Suprapubic skin (tissue), 4 donors: ENCODE results near the gene EGLN1.

Source experiments
- POLR2A ChIP-seq, 2 donors: fragments of 450-650 bp; IDR thresholded peaks; one replicate each; pipeline ENCODE4 v1.6.1; 2017; ENCODE audit warnings: antibody characterized with exemption in 2 of 2, mild to moderate bottlenecking in 2 of 2, moderate library complexity in 2 of 2
- POLR2AphosphoS5 ChIP-seq, 3 donors: sonication (generic); formaldehyde crosslinking; IDR thresholded peaks; one replicate each; pipeline ENCODE4 v1.6.1; 2017; ENCODE audit warnings: antibody characterized with exemption in 3 of 3
- TF ChIP-seq, protein P1 (sequence below), 2 donors: fragments of 200-600 bp in 1 of 2; fragments of 450-650 bp in 1 of 2; sonication (generic) in 1 of 2; IDR thresholded peaks; one replicate each; pipeline ENCODE4 v1.5.1; 2016 to 2019; ENCODE audit warnings: antibody characterized with exemption in 2 of 2, mild to moderate bottlenecking in 1 of 2, moderate library complexity in 1 of 2

DNA sequence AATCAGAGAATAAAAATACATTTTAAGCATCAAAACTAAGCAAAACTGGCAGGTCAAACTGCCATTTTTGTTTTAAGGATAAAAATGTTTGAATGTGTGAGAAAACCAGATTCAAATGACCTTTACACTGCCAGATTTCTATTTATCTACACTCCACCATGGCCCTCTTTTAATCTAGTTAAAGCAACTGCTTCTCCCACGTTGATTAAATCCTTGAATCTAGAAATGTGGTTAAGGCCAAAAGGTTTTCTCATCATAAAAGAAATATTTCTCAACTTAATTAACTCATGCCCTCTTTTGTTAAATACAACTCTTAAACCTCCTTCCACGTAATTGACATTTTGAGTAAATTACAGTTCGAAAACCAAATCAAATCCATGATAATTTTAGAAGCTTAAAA, 15.0 kb downstream of the EGLN1 start:
- TF ChIP-seq POLR2A (IDR thresholded peaks at IDR 0.05) (no peak), POLR2AphosphoS5 (IDR thresholded peaks at IDR 0.05) (no peak)
- TF ChIP-seq, protein P1, sequence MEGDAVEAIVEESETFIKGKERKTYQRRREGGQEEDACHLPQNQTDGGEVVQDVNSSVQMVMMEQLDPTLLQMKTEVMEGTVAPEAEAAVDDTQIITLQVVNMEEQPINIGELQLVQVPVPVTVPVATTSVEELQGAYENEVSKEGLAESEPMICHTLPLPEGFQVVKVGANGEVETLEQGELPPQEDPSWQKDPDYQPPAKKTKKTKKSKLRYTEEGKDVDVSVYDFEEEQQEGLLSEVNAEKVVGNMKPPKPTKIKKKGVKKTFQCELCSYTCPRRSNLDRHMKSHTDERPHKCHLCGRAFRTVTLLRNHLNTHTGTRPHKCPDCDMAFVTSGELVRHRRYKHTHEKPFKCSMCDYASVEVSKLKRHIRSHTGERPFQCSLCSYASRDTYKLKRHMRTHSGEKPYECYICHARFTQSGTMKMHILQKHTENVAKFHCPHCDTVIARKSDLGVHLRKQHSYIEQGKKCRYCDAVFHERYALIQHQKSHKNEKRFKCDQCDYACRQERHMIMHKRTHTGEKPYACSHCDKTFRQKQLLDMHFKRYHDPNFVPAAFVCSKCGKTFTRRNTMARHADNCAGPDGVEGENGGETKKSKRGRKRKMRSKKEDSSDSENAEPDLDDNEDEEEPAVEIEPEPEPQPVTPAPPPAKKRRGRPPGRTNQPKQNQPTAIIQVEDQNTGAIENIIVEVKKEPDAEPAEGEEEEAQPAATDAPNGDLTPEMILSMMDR (IDR thresholded peaks at IDR 0.05) = no peak
